GM21825 (cell line): ENCODE measurements around the gene MYL12A.
"Not testable (repeated sequence)": the region's sequence is repeated elsewhere in the genome, so short reads cannot be mapped to it uniquely, and the experiment has no call there.

Experiments used
- ATAC-seq: cut with Tn5 transposase; IDR thresholded peaks from one replicate; pipeline ENCODE4 v1.9.1; 2021; ENCODE audit warnings: mild to moderate bottlenecking, moderate library complexity; ENCODE audit not compliant: unreplicated experiment

MYL12A gene

DNA sequence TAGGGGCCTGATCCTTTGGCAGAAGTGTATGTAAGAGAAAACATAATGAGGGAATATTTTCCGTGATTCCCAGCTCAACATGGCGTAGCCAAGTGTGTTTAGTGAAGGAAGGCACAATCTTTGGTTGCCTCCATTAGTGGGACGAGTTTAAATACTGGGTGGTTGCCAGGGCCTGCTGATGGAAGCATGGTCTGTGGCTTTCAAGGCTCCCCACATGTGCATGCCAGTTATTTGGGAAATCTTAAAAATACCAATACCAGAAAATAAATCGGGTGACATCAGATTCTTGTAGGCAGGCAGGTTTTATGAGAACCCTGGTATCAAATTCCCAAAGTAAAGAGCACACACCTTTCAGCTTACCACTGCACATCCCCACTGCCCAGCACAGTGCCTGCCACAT is 7.1 kb downstream of the MYL12A start:
- ATAC-seq, result no peak

DNA sequence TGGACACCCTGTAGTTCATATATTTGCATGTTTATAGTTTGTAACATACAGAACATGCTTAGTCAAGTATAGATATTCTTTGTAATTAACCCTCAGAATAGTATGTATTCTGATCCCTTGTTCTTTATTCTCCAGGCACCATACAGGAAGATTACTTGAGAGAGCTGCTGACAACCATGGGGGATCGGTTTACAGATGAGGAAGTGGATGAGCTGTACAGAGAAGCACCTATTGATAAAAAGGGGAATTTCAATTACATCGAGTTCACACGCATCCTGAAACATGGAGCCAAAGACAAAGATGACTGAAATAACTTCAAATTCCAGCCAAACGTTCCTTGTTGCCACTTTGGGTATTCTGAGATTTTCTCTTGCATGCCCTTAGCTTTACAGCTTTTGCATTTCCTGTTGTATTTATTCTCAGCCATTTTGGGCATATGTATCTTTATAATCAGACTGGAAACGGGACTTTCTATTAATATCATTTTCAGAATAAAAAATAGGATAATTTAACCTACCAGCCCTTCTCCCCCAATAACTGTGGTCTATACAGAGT is 8.1 kb downstream of the MYL12A start:
- ATAC-seq, result no peak

DNA sequence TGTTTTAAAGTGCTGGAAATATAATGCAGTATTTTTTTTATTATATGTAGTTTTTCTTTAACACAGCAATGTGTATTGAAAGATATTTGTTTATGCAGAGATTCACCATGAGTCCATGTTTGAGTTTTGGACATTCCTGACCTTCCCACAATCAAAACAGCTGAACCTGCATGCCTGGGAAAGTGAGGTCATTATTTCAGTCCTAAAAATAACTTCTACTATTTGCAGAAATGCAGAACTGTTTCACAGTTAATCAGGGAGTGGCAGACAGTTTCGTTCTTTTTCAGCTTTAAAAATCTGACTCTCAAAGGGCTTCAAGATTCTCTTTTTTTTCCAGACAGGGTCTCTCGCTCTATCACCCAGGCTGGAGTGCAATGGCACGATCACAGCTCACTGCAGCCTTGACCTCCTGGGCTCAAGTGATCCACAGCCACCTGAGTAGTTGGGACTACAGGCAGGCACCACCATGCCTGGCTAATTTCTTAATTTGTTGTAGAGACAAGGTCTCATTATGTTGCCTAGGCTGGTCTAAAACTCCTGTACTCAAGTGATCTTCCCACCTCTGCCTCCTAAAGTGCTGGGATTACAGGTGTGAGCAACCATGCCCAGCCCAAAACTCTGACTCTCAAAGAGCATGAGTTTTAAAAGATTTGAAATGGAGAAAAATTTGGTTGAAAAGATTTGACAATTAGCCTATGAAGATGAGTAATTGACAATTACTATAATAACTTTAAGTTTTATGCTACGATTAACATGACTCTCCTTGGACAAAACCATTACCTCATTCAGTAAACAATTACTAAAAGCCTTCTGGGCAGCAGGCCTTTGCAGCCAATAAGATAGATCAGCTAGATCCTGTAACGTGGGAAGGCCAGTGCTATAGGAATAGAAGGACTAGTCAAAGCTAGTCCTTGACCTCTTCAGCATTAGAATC is 9.4 kb downstream of the MYL12A start:
- no peak for ATAC-seq

DNA sequence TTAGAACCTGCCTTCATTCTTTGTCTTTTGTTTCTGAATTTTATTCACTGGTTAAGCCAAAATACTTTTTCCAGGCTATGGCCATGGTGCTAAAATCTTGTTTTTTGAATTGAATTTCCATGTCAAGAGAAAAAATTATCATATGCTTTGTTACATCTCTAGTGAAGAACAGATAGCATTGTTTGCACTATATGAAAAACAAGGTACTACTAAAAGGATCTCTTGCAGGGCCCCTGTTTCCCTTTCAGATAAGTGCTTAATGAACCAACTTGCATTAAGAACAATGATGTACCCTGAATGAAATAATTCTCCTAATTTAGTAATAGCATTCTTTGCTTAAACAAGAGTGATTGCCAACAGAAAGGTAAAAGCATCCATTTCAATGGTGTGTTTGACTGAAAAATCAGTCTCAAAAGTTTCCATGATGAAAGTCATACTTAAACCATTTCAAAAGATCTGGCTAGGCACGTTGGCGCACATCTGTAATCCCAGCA is 10.1 kb downstream of the MYL12A start:
- no peak for ATAC-seq

DNA sequence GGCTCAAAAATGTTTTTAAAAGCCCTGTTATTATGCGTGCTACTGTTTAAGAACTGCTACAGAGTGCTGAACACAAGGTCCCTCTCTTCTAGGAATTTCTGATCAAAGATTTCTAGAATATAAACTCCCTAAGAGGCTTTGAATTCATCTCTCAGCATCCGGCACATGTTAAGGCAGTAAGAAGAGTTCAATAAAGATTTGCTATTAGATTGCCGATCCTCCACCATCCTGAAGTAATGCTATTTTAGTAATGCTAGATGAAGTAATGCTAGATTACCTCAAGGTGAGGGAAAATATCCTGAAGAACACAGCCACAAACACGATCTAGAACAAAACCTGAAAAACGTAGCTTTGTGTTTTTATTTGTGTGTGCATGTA is 13.4 kb downstream of the MYL12A start:
- ATAC-seq, result no peak

DNA sequence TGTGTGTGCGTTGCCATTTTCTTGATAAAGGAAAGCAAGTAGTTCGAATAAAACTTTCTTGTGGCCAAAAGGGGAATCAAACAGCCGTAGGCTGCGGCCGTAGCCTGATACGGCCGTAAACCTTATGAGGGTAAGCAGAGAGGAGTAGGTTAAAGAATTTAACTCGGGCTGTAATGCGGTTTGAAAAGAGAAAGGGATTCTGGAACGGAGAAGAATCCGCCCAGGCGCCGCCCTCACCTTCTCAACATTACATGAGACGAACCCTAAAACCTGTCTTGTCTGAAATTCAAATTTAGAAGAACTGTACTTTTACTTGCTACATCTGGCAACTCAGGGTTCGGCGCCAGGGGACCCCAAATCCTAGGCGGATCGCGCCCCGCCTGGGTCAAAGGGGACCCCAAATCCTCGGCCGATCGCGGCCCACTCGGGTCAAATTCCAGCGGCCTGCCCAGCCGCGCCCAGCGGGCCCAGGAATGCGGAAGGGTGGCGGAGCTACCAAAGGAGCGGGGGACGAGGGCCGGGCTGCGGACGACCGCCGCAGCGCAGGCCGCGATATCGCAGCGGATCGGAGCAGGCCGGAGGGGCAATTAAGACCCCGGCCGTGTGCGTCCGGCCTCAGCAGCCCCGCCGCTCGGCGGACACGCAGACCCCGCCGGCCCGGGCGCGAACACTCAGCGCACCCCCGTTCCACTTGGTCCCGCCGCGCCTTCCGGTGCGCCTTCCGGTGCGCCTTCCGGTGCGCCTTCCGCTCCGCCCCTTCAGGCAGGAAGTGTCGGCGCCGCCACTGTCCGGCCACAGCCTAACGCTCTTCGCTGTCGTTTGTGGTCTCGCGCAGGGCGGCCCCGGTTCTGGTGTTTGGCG is 14.0 kb downstream of the MYL12A start, which contains the start of gene MYL12B:
Gene MYL12B (plus strand): TSS at position 761 of the 861 bp plus-strand sequence. CDS start 10,766 bp downstream, outside the sequence.
- peak; percentile 79 for ATAC-seq

DNA sequence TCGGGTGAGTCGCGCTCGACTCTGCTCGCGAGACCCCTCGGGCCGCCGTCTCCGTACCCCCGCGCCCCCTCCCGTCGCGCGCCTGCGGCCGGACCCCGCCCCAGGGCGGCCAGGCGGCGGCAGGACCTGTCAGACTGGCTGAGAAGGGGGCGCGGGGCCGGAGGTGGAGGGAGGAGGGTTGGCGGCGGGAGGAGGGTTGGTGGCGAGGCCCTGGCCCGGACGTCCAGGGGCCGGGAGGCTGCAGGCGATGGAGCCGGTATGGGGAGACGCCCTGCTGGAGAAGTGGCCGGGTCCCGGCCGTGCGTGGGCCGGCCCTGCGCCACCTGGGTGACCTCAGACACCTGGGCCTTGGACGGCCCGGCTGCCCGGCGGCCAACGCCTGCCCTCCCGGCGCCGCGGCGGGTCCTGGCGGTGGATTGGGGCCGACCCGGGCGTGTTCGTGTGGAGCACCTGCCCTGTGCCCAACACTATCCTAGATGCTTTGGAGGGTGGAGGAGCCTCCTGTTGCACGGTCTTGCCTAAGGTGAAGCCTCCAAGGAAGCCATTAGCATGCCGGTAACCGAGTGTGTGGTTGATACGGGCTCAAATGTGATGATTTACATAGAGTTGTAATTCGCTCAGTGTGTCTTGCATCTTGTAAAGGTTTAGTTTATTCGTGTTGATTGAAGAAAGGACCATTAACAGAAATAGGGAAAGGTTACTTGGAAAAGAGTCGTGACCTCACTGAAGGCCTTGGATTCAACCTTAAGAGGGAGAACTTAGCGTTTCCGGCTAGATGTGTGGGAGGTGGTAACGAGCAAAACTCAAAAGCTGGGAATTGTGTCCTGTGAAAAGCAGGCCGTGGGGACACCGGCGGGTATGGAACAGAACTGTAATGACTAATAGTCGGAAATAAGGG is 14.9 kb downstream of the MYL12A start:
- peak; percentile 35 for ATAC-seq

DNA sequence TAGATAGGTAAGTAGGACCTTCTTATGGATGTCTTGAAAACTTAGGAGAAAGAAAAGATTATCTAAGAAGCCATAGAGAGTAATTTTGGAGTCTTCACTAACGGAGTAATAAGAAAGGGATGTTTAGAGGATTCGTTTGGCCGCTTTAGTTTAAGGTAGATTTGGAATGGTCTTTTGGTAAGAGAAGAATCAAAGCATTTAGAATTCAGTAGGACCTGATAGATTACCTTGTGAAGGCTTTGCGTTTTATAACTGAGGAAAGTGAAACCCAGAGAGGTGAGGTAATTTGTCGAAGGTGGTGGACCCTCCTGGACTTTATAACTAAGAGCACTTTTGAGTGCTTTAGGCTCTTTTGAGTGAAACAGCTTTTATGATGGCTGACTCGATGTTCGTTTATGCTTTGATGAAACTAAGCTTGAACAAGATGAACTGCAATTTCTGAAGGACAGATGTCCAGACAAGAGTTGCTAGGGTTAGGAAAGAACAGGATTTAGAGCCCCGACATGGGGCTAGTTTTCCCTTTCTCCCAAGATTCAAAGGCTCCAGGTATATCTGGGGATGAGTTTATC is 15.6 kb downstream of the MYL12A start:
- no peak for ATAC-seq

DNA sequence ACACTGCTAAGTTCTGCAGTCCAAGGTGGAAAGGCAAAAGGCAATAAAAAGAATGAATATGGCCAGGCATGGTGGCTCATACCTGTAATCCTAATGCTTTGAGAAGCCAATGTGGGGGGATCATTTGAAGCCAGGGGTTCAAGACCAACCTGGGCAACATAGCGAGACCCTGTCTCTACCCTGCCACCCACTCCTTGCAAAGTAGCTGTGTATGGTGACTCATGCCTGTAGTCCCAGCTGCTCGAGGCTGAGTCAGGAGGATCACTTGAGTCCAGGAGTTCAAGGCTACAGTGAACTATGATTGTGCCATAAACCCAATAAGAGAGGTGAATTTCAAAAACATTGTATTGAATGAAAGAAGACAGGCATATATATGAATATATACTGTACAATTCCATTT is 16.8 kb downstream of the MYL12A start:
- no peak for ATAC-seq

DNA sequence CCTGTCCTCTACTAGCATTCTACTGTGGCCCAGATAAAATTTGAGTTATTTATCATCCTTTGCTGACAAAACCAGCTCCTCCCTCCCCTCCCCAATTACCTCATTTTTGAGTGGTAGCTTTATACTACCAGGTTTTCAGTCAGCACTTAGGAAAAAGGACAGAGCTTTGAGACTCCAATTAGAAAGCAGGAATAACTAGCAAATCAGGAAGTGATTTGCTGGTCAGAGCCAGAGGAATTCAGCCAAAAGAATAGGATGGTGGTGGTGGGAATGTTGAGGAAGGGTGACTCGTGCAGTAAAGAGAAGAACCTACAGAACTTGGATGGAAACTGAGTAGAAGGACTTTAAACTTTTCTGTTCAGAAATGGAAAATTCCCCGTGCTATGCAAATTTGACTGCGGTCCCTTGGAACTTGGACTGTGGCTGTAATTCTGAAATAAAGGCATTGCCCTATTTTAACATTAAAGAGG is 18.0 kb downstream of the MYL12A start:
- no peak for ATAC-seq

DNA sequence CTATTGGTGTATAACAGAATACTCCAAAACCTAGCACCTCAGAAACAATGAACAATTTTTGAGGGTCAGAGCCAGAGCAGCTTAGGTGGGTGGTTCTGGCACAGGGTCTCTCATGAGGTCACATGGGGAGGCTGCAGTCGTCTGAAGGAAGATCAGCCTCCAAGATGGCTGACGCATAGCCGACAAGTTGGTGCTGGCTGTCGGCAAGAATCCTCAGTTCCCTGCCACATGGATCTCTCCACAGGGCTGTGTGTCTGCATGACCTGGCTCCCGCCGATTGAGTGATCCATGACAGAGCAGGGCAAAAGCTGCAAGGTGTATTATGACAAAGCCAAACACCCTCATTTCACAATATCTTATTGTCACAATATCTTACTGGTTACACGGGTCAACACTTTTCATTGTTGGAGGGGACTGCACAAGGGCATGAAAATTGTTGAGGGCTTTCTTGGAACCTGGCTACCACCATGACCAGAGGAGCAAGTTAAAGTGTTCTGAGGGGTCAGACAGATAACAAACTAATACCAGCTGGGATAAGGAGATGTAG is 18.5 kb downstream of the MYL12A start:
- ATAC-seq, result no peak

DNA sequence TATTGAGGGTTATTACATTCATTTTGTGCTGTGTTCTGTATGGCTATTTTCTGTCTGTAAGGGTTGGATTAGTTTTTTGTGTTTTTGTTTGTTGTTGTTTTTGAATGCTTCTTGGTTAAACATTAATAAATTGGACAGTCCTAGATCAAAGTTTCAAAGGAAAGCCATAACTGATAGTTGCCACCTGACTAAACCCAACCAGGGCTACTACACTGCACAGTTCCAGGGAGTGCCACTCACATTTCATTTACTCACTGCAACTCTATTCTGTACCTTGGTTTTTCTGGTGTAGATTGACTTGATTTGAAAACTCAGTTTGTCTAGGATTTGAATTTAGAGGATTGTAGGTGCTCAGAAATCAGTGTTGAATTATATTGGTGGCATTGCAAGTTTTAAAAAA is 20.7 kb downstream of the MYL12A start:
- no peak for ATAC-seq

DNA sequence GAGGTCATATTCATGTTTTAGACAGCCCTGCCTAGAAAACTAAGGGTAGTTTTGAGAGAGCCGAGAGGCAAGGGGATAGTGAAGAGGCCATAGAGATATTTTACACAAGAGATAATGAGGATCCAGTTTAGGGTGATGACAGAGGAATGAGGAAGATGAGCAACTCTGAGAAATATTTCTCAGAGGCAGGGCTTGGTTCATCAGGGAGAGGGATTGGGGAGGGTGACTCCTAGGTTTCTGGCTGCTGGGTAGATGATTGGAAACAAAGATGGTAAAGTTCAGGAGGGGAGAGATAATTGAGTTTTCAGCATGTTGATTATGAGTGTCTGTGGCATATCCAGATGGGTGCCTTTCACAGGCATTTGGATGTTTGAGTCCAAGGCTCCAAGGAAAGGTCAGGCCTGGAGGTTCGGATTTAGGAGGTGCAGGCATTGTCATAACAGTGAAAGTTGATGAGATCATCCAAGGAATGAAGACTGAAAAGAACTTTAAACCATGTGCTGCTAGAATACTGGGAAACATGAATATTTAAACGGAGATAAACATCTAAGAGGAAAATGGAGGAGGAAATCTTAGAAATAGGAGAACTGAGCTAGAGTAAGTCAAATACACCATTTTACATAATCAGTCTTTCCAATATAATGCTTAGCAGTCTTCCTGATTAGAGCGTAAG is 21.8 kb downstream of the MYL12A start:
- no peak for ATAC-seq

DNA sequence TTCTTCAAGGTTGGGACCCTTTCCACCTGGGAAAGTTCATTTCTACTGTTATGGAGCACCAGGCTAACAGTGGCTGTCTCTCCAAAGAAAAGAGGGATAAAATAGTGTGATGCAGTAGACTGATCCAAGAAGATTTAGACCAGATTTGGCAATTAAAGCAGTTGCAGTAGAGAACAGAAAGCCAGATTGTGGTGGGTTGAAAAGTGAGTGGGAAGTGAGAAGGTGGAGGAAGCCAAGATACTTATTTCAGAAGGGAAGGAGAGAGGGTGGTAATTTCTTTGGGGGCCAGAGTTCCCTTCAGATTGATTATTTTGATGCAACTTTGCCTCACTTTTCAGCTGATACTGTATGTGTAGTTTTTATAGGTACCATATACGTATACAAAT is 22.3 kb downstream of the MYL12A start:
- ATAC-seq, result no peak

DNA sequence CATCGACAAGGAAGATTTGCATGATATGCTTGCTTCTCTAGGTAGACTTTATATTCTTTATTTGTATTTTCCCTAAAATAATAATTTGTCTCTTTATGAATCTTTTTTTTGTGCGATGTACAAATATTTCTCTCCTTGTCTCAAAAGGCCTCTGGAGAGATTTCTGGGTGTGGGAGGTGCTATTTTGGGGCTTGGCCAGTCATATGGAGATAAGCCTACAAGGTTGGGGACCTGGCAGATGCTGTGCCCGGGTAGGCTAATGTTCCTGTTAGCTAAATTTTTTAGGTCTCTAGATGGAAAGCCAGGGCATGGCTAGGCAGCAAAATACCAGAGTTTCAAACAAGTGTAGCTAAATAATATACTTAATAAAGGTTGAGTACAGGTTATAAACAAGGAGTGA is 25.4 kb downstream of the MYL12A start:
- no peak for ATAC-seq

DNA sequence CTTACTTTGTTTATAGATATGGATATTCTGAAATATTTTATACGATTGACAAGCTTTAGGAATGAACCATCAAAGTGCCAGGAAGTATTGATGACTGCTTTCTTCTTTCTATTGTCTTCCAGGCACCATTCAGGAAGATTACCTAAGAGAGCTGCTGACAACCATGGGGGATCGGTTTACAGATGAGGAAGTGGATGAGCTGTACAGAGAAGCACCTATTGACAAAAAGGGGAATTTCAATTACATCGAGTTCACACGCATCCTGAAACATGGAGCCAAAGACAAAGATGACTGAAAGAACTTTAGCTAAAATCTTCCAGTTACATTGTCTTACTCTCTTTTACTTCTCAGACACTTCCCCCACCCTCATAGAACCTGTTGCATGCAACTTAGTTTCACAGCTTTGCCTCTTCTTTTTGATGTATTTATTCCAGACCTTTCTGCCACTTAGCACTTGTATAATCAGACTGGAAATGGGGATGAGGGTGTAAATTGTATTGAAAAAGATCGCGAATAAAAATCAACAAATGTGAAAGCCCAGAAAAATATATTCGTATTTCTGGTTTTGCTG is 30.1 kb downstream of the MYL12A start:
- ATAC-seq, result not testable (repeated sequence)

DNA sequence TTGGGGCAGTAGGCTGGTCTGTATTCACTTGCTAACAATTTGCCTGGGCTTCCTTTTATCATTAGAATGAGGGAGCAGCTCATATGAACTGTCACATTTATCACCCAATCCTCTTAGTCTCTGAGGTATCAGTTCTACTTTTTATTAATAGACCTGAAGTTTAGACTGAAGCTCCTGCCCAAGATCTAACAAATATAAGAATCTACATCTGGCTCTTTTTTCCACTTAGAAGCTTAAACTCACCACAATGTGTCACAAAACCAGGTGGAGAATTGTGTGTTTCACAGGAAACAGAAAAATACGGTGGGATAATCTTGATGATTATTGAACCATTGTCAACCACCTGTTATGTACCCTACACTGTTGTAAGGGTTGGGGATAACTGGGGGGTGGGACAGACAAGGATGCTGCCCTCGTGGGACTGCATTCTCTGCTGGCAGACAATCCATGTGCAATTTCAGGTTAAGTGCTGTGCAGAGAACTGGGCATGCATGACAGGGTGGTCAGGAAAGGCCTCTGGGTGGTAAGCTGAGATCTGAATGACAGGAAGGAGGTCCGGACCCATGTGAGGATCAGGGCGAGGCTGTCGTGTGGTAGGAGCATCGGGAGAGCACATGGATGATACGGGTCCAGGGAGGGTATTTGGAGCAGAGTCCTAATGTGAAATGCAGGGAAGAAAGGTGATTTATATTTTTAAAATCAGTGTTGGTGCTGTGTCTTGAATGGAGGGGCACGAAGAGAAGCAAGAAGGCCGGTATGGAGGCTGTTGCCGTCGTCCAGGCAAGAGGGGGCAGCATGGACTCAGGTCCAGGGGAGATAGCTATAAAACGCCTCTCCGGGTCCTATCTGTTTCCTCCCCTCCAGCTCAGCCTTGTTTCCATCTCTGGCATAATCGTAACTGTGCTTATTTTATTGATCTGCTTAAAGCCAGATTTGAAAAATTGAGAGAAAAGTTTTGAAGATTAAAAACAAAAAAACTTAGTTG is 31.9 kb downstream of the MYL12A start:
- peak; percentile 76 for ATAC-seq
